Esophagus squamous epithelium (tissue), 5 donors: ENCODE data around the gene VCL. TPM values are rescaled to one million over a fixed set of nuclear protein-coding genes. Genes with fewer than 3 reads are reported as not detected.
A peak's percentile ranks its signal among the peaks of the same experiment; 100 is the strongest.
"Not testable (repeated sequence)": the region's sequence is repeated elsewhere in the genome, so short reads cannot be mapped to it uniquely, and the experiment has no call there.

Experiments
- DNase-seq: peaks from one replicate; lab custom pipeline; 2025; lab: John Stamatoyannopoulos, UW
- H3K27ac ChIP-seq, 4 donors: fragments of 200-600 bp; sonication (generic); one replicate each; pipeline ENCODE4 v1.5.1; 2016 to 2019; ENCODE audit warnings: mild to moderate bottlenecking in 1 of 4
- H3K27me3 ChIP-seq, 4 donors: fragments of 200-600 bp; sonication (generic); 1 replicate in 3 of 4; 2 replicates in 1 of 4; pipeline versions ENCODE4 v1.5.1 to v1.6.0; 2017 to 2021; ENCODE audit warnings: antibody characterized with exemption in 1 of 4
- H3K36me3 ChIP-seq, 3 donors: fragments of 200-600 bp; sonication (generic); one replicate each; pipeline ENCODE4 v1.5.1; 2016 to 2019
- H3K4me1 ChIP-seq, 3 donors: fragments of 200-600 bp; sonication (generic); one replicate each; pipeline ENCODE4 v1.5.1; 2017 to 2019
- H3K4me3 ChIP-seq, 4 donors: fragments of 200-600 bp; sonication (generic); 1 replicate in 3 of 4; 2 replicates in 1 of 4; pipeline ENCODE4 v1.5.1; 2016 to 2019; ENCODE audit warnings: mild to moderate bottlenecking in 2 of 4, moderate library complexity in 1 of 4
- H3K9me3 ChIP-seq, 3 donors: fragments of 200-600 bp; sonication (generic); one replicate each; pipeline ENCODE4 v1.5.1; 2016 to 2019
- POLR2A ChIP-seq, 4 donors: fragments of 450-650 bp; IDR thresholded peaks; one replicate each; pipeline ENCODE4 v1.6.1; 2017; ENCODE audit warnings: antibody characterized with exemption in 4 of 4, mild to moderate bottlenecking in 4 of 4, moderate library complexity in 3 of 4
- WGBS, 2 donors: methylation state at CpG; one replicate each; pipeline ENCODE4 v1.1.5; 2018; 5-methylcytosine and 5-hydroxymethylcytosine counted together
- intact Hi-C: fragments of 100-400 bp; cut with DNase I; formaldehyde crosslinking; loops from one replicate; pipeline ENCODE4 v1.15.0; 2022
- total RNA-seq, 4 donors: library from RNA; depleted of rRNA; stranded (reverse); fragments of >200 nt; gene quantifications; one replicate each; pipeline ENCODE4 v1.1.0, GENCODE V29; 2016
- TF ChIP-seq, protein P1 (sequence below), 6 experiments: fragments of 450-650 bp in 4 of 6; fragments of 200-600 bp in 2 of 6; sonication (generic) in 2 of 6; IDR thresholded peaks; one replicate each; pipeline ENCODE4 v1.5.1; 2016 to 2019; ENCODE audit warnings: antibody characterized with exemption in 6 of 6, mild to moderate bottlenecking in 4 of 6, moderate library complexity in 4 of 6
- donor health status: DM: yes; HTN: yes; CAD: no.

The VCL gene
- total RNA-seq, 4 donors from 2014 or later = 64.8 to 143 (median 75.0) TPM

DNA sequence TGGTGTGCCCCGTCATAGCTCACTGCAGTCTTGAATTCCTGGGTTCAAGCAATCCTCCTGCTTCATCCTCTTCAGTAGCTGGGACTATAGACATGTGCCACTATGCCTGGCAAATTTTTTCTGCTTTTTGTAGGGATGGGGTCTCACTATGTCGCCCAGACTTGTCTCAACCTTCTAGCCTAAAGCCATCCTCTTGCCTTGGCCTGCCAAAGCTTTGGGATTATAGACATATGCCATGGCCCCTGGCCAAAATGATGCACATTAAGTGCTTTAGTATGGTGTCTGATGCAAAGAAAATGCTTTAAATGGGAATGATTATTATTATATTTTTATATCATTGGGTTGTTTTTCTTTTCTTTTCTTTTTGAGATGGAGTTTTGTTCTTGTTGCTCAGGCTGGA lies 33.2 kb upstream of the VCL start:
- Histone ChIP-seq H3K27ac (peak overlapping the region in 1 of 4 donors; percentile 82), H3K36me3 (no peaks in the 10 kb centered on the region), H3K9me3 (no peaks in the 10 kb centered on the region), H3K27me3 (no peaks in the 10 kb centered on the region), H3K4me1 (peaks cover 17 to 40% (median 18%) of the 10 kb centered on the region in 3 donors), H3K4me3 (no peak overlapping the region)
- intact Hi-C loops = loop anchor here (10.0 kb wide), 1 partner anchor 110 kb away; no protein-coding TSS in a partner anchor
- TF ChIP-seq, protein P1, sequence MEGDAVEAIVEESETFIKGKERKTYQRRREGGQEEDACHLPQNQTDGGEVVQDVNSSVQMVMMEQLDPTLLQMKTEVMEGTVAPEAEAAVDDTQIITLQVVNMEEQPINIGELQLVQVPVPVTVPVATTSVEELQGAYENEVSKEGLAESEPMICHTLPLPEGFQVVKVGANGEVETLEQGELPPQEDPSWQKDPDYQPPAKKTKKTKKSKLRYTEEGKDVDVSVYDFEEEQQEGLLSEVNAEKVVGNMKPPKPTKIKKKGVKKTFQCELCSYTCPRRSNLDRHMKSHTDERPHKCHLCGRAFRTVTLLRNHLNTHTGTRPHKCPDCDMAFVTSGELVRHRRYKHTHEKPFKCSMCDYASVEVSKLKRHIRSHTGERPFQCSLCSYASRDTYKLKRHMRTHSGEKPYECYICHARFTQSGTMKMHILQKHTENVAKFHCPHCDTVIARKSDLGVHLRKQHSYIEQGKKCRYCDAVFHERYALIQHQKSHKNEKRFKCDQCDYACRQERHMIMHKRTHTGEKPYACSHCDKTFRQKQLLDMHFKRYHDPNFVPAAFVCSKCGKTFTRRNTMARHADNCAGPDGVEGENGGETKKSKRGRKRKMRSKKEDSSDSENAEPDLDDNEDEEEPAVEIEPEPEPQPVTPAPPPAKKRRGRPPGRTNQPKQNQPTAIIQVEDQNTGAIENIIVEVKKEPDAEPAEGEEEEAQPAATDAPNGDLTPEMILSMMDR (IDR thresholded peaks at IDR 0.05) = no peak
- TF ChIP-seq POLR2A (IDR thresholded peaks at IDR 0.05) = no peak
- WGBS, 2 donors = 79 to 83% methylated on average over 2 of the region's 2 CpGs
- DNase-seq = no peak

DNA sequence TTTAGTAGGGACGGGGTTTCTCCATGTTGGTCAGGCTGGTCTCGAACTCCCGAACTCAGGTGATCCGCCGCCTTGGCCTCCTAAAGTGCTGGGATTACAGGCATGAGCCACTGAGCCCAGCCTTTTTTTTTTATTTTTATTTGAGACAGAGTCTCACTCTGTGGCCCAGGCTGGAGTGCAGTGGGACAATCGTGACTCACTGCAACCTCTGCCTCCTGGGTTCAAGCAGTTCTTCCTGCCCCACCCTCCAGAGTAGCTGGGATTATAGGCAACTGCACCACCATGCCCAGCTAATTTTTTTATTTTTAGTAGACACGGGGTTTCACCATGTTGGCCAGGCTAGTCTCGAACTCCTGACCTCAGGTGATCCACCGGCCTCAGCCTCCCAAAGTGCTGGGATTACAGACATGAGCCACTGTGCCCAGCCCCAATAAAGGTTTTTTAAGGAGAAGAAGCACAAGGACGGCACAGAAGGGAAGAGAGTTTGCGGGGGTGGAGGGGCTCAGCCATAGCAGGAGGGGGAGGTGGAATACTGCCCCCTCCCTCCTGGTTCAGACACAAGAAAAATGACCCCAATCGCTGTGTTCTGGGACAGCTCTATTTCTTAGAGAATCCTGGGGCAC lies 32.5 kb upstream of the VCL start:
- peak overlapping the region; percentile 75 to 94 (median 85) for H3K27ac ChIP-seq
- not testable (repeated sequence) for H3K27me3 ChIP-seq, DNase-seq, H3K36me3 ChIP-seq, H3K9me3 ChIP-seq
- intact Hi-C loops = loop anchor here (10.0 kb wide), 1 partner anchor 109 kb away; no protein-coding TSS in a partner anchor
- H3K4me3 ChIP-seq = peak overlapping the region in 1 of 4 donors; percentile 44
- WGBS, 2 donors = 72 to 77% methylated on average over 12 of the region's 12 CpGs
- peaks cover 17 to 40% (median 18%) of the 10 kb centered on the region in 3 donors for H3K4me1 ChIP-seq

DNA sequence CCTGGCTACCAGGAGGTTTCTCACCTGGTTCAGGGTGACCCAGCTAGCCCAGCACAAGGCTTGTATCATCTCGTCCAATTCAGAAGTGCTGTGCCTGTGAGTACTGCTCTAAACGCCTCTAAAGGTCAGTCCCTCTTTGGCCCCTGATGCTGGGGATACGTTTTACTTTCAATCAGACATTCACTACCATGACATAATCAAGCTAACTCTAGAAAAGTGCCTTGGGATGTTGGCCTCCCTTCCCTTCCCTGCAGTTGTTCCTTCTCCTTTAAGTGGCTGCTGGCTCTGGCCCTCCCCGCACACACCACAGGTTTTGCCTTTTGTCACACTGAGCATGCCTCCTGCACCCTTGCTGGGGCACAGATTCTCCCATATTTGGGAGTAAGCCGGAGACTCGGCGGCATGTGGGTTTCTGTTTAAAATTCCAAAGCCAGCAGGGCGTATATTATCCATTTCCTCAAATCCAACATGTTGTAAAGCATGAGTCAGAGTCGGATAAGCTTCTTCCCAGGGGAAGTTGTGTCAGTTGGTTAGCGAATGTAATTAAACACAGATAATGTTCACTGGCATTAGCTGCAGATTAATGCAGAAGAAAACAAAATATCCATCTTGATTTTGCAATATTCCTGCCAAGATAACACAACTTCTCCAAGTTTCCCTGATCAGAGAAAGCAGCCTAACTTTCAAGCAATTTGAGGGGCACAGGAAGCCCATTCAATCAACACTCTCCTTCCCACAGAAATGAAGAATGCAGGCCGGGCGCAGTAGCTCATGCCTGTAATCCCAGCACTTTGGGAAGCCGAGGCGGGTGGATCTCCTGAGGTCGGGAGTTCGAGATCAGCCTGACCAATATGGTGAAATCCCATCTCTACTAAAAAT lies 31.8 kb upstream of the VCL start:
- 13 to 36% methylated on average over 13 to 16 of the region's 16 CpGs for WGBS, 2 donors
- no peaks in the 10 kb centered on the region for H3K27me3 ChIP-seq
- no peaks in the 10 kb centered on the region for H3K36me3 ChIP-seq
- peaks cover 17 to 40% (median 18%) of the 10 kb centered on the region in 3 donors for H3K4me1 ChIP-seq
- DNase-seq = no peak
- TF ChIP-seq, protein P1 (IDR thresholded peaks at IDR 0.05) = no peak
- peak in 3 of 4 donors; percentile 15 to 59 (median 31) for TF ChIP-seq POLR2A (IDR thresholded peaks at IDR 0.05)
- H3K9me3 ChIP-seq = no peaks in the 10 kb centered on the region
- H3K27ac ChIP-seq = peak overlapping the region; percentile 75 to 94 (median 85)
- H3K4me3 ChIP-seq = peak overlapping the region in 3 of 4 donors; percentile 8 to 44 (median 11)
- intact Hi-C loops = loop anchor here (10.0 kb wide), 1 partner anchor 109 kb away; no protein-coding TSS in a partner anchor

DNA sequence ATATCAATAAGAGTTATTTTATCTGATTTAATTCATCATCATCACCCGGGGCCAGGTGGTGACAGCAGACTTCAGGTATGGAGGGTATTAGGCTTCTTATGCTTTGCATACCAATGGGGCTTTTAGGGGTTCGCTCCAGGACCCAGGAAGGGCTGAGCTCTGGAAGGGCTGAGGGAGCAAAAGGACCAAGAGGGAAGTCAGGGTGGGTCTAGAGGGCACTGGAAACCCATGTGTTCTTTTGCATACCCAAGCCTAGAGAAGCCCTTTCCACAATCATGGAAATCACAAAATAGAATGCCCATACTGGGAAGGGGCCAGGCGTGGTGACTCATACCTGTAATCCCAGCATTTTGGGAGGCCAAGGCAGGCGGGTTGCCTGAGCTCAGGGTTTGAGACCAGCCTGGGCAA lies 30.9 kb upstream of the VCL start:
- H3K4me3 ChIP-seq = no peak overlapping the region
- no peak for DNase-seq
- 83 to 85% methylated on average over 4 of the region's 4 CpGs for WGBS, 2 donors
- H3K9me3 ChIP-seq = no peaks in the 10 kb centered on the region
- H3K4me1 ChIP-seq = peaks cover 17 to 40% (median 18%) of the 10 kb centered on the region in 3 donors
- H3K36me3 ChIP-seq = no peaks in the 10 kb centered on the region
- H3K27ac ChIP-seq = peak overlapping the region; percentile 75 to 94 (median 85)
- TF ChIP-seq, protein P1 (IDR thresholded peaks at IDR 0.05) = no peak
- no peak for TF ChIP-seq POLR2A (IDR thresholded peaks at IDR 0.05)
- no peaks in the 10 kb centered on the region for H3K27me3 ChIP-seq
- intact Hi-C loops = loop anchor here (10.0 kb wide), 1 partner anchor 108 kb away; no protein-coding TSS in a partner anchor

DNA sequence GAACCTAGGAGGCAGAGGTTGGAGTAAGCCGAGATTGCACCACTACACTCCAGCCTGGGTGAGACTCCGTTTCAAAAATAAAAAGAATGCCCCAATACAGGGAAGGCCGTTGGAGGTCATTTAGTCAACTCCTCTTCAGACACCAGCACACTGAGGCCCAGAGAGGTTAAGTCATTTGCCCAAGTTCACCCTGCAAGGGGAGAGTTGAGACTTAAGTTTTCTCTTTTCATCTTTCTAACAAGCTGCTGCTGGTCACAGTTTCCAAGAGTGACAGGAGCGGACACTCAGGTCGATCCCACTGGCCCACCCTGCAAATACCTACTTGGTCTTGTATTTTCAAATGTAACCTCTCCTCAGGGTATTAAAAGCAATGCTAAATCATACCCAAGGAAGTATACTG lies 30.4 kb upstream of the VCL start:
- Histone ChIP-seq H3K4me3 (no peak overlapping the region), H3K9me3 (no peaks in the 10 kb centered on the region), H3K36me3 (no peaks in the 10 kb centered on the region), H3K27me3 (no peaks in the 10 kb centered on the region), H3K4me1 (peaks cover 17 to 40% (median 18%) of the 10 kb centered on the region in 3 donors), H3K27ac (peak overlapping the region in 3 of 4 donors; percentile 64 to 88 (median 82))
- intact Hi-C loops = loop anchor here (10.0 kb wide), 1 partner anchor 107 kb away; no protein-coding TSS in a partner anchor
- DNase-seq = no peak
- TF ChIP-seq, protein P1 (IDR thresholded peaks at IDR 0.05) = no peak
- TF ChIP-seq POLR2A (IDR thresholded peaks at IDR 0.05) = no peak
- WGBS, 2 donors = 83 to 89% methylated on average over 5 of the region's 5 CpGs
